Ovary (tissue), 9 donors: Measurements from ENCODE around the gene ANKRD39. TPM values are rescaled to one million over a fixed set of nuclear protein-coding genes. Genes with fewer than 3 reads are reported as not detected.
A peak's percentile ranks its signal among the peaks of the same experiment; 100 is the strongest.

Source experiments
- DNase-seq, 5 donors: peaks; one replicate each; pipeline ENCODE4 v3.0.0-alpha.2; 2019 to 2020
- H3K27ac ChIP-seq, 2 donors: fragments of 200-600 bp; one replicate each; pipeline versions ENCODE4 v1.5.1 to v1.8.0; 2019 to 2022
- H3K27me3 ChIP-seq: fragments of 200-600 bp; one replicate; pipeline ENCODE4 v1.8.0; 2022
- H3K36me3 ChIP-seq: fragments of 200-600 bp; sonication (generic); one replicate; pipeline ENCODE4 v1.5.1; 2019
- H3K4me1 ChIP-seq: one replicate; pipeline ENCODE4 v1.8.1; 2013; ENCODE audit warnings: mild to moderate bottlenecking, moderate library complexity; ENCODE audit not compliant: insufficient read depth
- H3K4me3 ChIP-seq: fragments of 200-600 bp; sonication (generic); one replicate; pipeline ENCODE4 v1.5.1; 2017
- H3K9me3 ChIP-seq, 2 donors: fragments of 200-600 bp in 1 of 2; sonication (generic) in 1 of 2; one replicate each; pipeline versions ENCODE4 v1.5.1 to v1.8.1; 2013 to 2019; ENCODE audit warnings: mild to moderate bottlenecking in 1 of 2, moderate library complexity in 1 of 2
- CTCF ChIP-seq, 3 donors: fragments of 450-650 bp in 2 of 3; fragments of 200-600 bp in 1 of 3; IDR thresholded peaks; one replicate each; pipeline versions ENCODE4 v1.5.1 to v1.8.0; 2016 to 2022; ENCODE audit warnings: antibody characterized with exemption in 3 of 3, mild to moderate bottlenecking in 1 of 3
- EP300 ChIP-seq: sonication (generic); formaldehyde crosslinking; IDR thresholded peaks from one replicate; pipeline ENCODE4 v1.6.1; 2017; ENCODE audit warnings: antibody characterized with exemption
- POLR2A ChIP-seq: fragments of 450-650 bp; IDR thresholded peaks from one replicate; pipeline ENCODE4 v1.6.1; 2017; ENCODE audit warnings: antibody characterized with exemption, mild to moderate bottlenecking, moderate library complexity
- WGBS, 3 donors: extraction: QIAGEN DNeasy Blood & Tissue Kit in 1 of 3; methylation state at CpG; one replicate each; pipeline versions ENCODE4 v1.1.5 to v1.1.7; 2013 to 2017; 5-methylcytosine and 5-hydroxymethylcytosine counted together
- intact Hi-C, 4 donors: fragments of 100-400 bp; cut with DNase I; formaldehyde crosslinking; loops; one replicate each; pipeline versions ENCODE4 v1.11.0 to v1.15.1; 2022 to 2023
- microRNA counts: library from miRNA; unstranded; fragments of <30 nt; microRNA quantifications from one replicate; lab custom pipeline; 2016
- microRNA-seq, 3 donors: library from miRNA; unstranded; fragments of <30 nt; microRNA quantifications; one replicate each; pipeline versions ENCODE4 to v1.2.0, GENCODE V29; 2019 to 2020
- polyA plus RNA-seq, 2 donors: library from polyadenylated mRNA; stranded (reverse); fragments of 200-250 nt in 1 of 2; fragments of 350-450 nt in 1 of 2; fragmentation: Illumina TruSeq in 1 of 2; extraction: RNeasy Lipid Tissue Mini Kit (QIAGEN cat#74804) in 1 of 2; gene quantifications; one replicate each; pipeline ENCODE4 v1.2.3, GENCODE V29; 2013 to 2014
- small RNA-seq: library from RNA; depleted of rRNA; stranded (forward); fragments of <200 nt; gene quantifications from one replicate; pipeline ENCODE3, GENCODE V24; 2016
- total RNA-seq, 7 donors: library from RNA; depleted of rRNA in 2 of 7; stranded (reverse); fragments of >200 nt in 2 of 7; fragmentation: NEBNext Ultra II Directional in 3 of 7; extraction: Animal tissue kit (Norgen Biotek cat#: 25700) in 3 of 7; gene quantifications; one replicate each; pipeline versions ENCODE4 v1.1.0 to v1.2.4, GENCODE V29; 2016 to 2023
- donor health status: DM: no; HTN: no; CAD: no; lungs with moderate emphysema.
- donor health status: DM: no; HTN: no; CAD: no.
- donor health status: Bipolar disorder and iron deficiency.
- donor health status: DM: yes; HTN: yes; CAD: no.
- donor health status: DM: no; HTN: no; CAD: no.
- donor health status: DM: yes; HTN: yes; CAD: no.

The ANKRD39 gene
- total and polyA plus RNA-seq, 9 donors: 2.6 to 14.7 (median 12.7) TPM

DNA sequence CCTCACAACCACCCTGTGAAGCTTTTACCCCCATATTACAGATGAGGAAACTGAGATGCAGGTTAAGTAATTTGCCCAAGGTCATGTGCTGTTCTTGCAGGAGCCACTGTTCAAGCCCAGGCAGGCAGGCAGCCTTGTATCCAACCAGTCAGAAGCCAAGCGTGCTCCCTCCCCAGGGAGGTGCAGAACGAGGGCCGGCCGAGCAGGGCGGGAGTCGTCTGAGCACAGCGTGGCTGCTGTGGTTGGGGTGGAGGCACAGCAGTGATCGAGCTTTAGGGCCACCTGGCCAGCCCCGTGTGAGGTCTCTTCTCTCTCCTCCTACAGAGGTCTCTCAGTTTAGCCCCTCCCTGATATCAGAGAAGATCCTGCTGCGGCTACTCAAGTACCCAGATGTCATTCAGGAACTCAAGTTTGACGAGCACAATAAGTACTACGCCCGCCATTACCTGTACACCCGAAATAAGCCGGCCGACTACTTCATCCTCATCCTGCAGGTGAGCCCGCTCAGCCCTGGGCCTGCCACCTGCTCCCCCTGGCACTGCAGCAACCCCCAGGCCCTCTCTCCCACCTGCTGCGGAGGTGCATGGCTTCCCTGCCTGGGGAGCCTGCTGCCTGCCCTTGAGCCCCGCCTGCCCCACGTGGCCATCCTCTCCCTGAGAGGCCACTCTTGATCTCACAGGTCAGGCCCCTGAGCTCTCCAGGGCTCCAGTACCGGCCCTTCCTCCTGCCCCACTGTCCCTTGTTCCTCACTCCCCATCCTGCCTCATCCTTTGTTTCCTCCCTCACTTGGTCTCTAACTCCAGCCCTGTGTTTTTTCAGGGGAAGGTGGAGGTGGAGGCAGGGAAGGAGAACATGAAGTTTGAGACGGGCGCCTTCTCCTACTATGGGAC is 58.8 kb downstream of the ANKRD39 start:
- intact Hi-C loops: no loop called here
- H3K27ac ChIP-seq: no peak overlapping the region
- H3K4me1 ChIP-seq: no peaks in the 10 kb centered on the region
- no peaks in the 10 kb centered on the region for H3K27me3 ChIP-seq
- H3K4me3 ChIP-seq: no peak overlapping the region
- WGBS, 3 donors: 87 to 88% (median 87%) methylated on average over 23 of the region's 23 CpGs
- TF ChIP-seq CTCF (IDR thresholded peaks at IDR 0.05): no peak
- TF ChIP-seq POLR2A: no peak
- no peak for TF ChIP-seq EP300
- no peak for DNase-seq
- no peaks in the 10 kb centered on the region for H3K9me3 ChIP-seq
- no peaks in the 10 kb centered on the region for H3K36me3 ChIP-seq

MicroRNAs within 50 kb of the gene (microRNA counts, 767-probe panel; counts per million panel counts)
- 530 counts per million, percentile 78 among the panel's probes with 10 or more counts for microRNA hsa-miR-3127-5p (lab: Ali Mortazavi, UCI)

Small RNA genes lying within 50 kb of the gene (microRNA-seq; reads per million reads assigned to microRNA genes)
- gene MIR3127: 0.18 to 0.79 (median 0.38) reads per million in 3 donors

Small RNA genes lying within 50 kb of the gene (small RNA-seq; reads per million reads assigned to genes)
- 1.00 reads per million, percentile 57 among the genes with 10 or more reads in this experiment for gene MIR3127

Other genes with a start within 250 kb of the ANKRD39 start
- 10 to 100 TPM; 34.5 to 55.7 (median 48.4) TPM for gene KANSL3, start 219.7 kb downstream of the ANKRD39 start, total RNA-seq
- gene KANSL3, start 219.7 kb downstream of the ANKRD39 start, polyA plus RNA-seq: 10 to 100 TPM; 28.0 to 39.5 TPM
- gene FER1L5, start 215.3 kb downstream of the ANKRD39 start, total RNA-seq: under 1 TPM; 0.12 to 0.80 (median 0.34) TPM
- gene FER1L5, start 215.3 kb downstream of the ANKRD39 start, polyA plus RNA-seq: under 1 TPM; 0.08 to 0.23 TPM
- gene LMAN2L, start 118.0 kb downstream of the ANKRD39 start, total RNA-seq: 10 to 100 TPM; 14.8 to 29.4 (median 22.5) TPM
- gene LMAN2L, start 118.0 kb downstream of the ANKRD39 start, polyA plus RNA-seq: 10 to 100 TPM; 23.1 to 41.6 TPM
- 1 to 10 TPM; 3.9 to 8.3 (median 7.0) TPM for gene CNNM4, start 97.1 kb downstream of the ANKRD39 start, total RNA-seq
- gene CNNM4, start 97.1 kb downstream of the ANKRD39 start, polyA plus RNA-seq: 1 to 10 TPM; 2.7 to 7.1 TPM
- 10 to 100 TPM; 13.0 to 23.1 (median 18.6) TPM for gene CNNM3, start 41.7 kb downstream of the ANKRD39 start, total RNA-seq
- gene CNNM3, start 41.7 kb downstream of the ANKRD39 start, polyA plus RNA-seq: 10 to 100 TPM; 13.1 to 14.0 TPM
- gene ANKRD23, start 14.0 kb downstream of the ANKRD39 start, total RNA-seq: 10 to 100 TPM in 4 of 7 donors, 1 to 10 TPM in 3; 5.3 to 14.1 (median 11.5) TPM
- gene ANKRD23, start 14.0 kb downstream of the ANKRD39 start, polyA plus RNA-seq: 1 to 10 TPM; 1.4 to 6.4 TPM
- 10 to 100 TPM; 29.4 to 59.2 (median 47.2) TPM for gene SEMA4C, start 12.1 kb upstream of the ANKRD39 start, total RNA-seq
- 10 to 100 TPM; 17.3 to 46.9 TPM for gene SEMA4C, start 12.1 kb upstream of the ANKRD39 start, polyA plus RNA-seq
- 1 to 10 TPM in 3 of 7 donors, under 1 TPM in 2, not detected in 2; 0.40 to 6.5 (median 1.3) TPM for gene FAM178B, start 128.6 kb upstream of the ANKRD39 start, total RNA-seq
- under 1 TPM in 1 of 2 donors, not detected in 1; 0.28 TPM for gene FAM178B, start 128.6 kb upstream of the ANKRD39 start, polyA plus RNA-seq
- gene FAHD2B, start 236.9 kb upstream of the ANKRD39 start, total RNA-seq: 10 to 100 TPM; 12.4 to 33.9 (median 27.3) TPM
- gene FAHD2B, start 236.9 kb upstream of the ANKRD39 start, polyA plus RNA-seq: 10 to 100 TPM; 21.6 to 30.1 TPM